Panc1 (cell line): ENCODE results near the gene COP1. TPM values are rescaled to one million over a fixed set of nuclear protein-coding genes. Genes with fewer than 3 reads are reported as not detected.

Source experiments
- ATAC-seq: fragments of 200-7000 bp; cut with Tn5 transposase; 2 replicates; pipeline ENCODE4 v1.9.1; 2020; ENCODE audit warnings: mild to moderate bottlenecking, moderate library complexity
- BruUV-seq: library from RNA; stranded (reverse); fragments of 400-500 nt; replicated peaks from 2 replicates; lab custom pipeline; 2021; lab: Mats Ljungman, UMichigan
- CTCF ChIA-PET: fragments of 300-600 bp; sonication (Branson Sonifier 250); formaldehyde crosslinking; loops from one replicate; lab custom pipeline; 2022; ENCODE audit warnings: antibody characterized with exemption; lab: Charles Lee
- POLR2A ChIA-PET: fragments of 300-600 bp; sonication (Branson Sonifier 250); formaldehyde crosslinking; loops from one replicate; lab custom pipeline; 2022; ENCODE audit warnings: antibody characterized with exemption; lab: Charles Lee
- DNase-seq: peaks from one replicate; pipeline ENCODE4 v3.0.0-alpha.2; 2010; ENCODE audit warnings: low read depth, low spot score
- H3K27ac ChIP-seq: 2 replicates; pipeline ENCODE4 v1.5.1; 2011; ENCODE audit warnings: mild to moderate bottlenecking, low read length, inconsistent platforms
- H3K27me3 ChIP-seq: fragments of 200-500 bp; sonication (Bioruptor generic); 2 replicates; pipeline ENCODE4 v1.6.0; 2014; ENCODE audit warnings: low read length, inconsistent platforms; ENCODE audit not compliant: control insufficient read depth, insufficient read depth
- H3K36me3 ChIP-seq: fragments of 200-500 bp; sonication (Bioruptor generic); 2 replicates; pipeline ENCODE4 v1.5.1; 2014; ENCODE audit warnings: inconsistent platforms, mild to moderate bottlenecking, low read length, moderate library complexity; ENCODE audit not compliant: control insufficient read depth, insufficient read depth
- H3K4me1 ChIP-seq: 2 replicates; pipeline ENCODE4 v1.5.1; 2011; ENCODE audit warnings: inconsistent platforms, mild to moderate bottlenecking, low read length, moderate library complexity; ENCODE audit not compliant: control insufficient read depth, insufficient read depth
- H3K4me3 ChIP-seq, 2 experiments: 2 replicates each; pipeline ENCODE4 v1.5.1; 2011 to 2012; ENCODE audit warnings: low read depth in 2 of 2, low read length in 2 of 2, mild to moderate bottlenecking in 2 of 2, inconsistent platforms in 1 of 2, moderate library complexity in 1 of 2
- H3K9me3 ChIP-seq: fragments of 200-500 bp; sonication (Bioruptor generic); 2 replicates; pipeline ENCODE4 v1.5.1; 2014; ENCODE audit warnings: low read depth, mild to moderate bottlenecking, inconsistent platforms, low read length, moderate library complexity; ENCODE audit not compliant: control insufficient read depth, insufficient read depth
- CTCF ChIP-seq: fragments of 450-650 bp; IDR thresholded peaks from 2 replicates; pipeline ENCODE4 v1.5.1; 2017; ENCODE audit warnings: mild to moderate bottlenecking
- POLR2AphosphoS5 ChIP-seq: IDR thresholded peaks from 2 replicates; pipeline ENCODE4 v1.6.1; 2012; ENCODE audit warnings: mild to moderate bottlenecking, low read depth, low read length, moderate library complexity
- REST ChIP-seq, 2 experiments: IDR thresholded peaks; 2 replicates each; pipeline ENCODE4 v1.6.1; 2011 to 2012; ENCODE audit warnings: low read depth in 2 of 2, control low read depth in 1 of 2, low read length in 1 of 2, mild to moderate bottlenecking in 1 of 2, moderate library complexity in 1 of 2; ENCODE audit not compliant: insufficient read depth in 1 of 2
- SIN3A ChIP-seq: IDR thresholded peaks from 2 replicates; pipeline ENCODE4 v1.6.1; 2012; ENCODE audit warnings: low read depth, mild to moderate bottlenecking, low read length, moderate library complexity, borderline replicate concordance; ENCODE audit not compliant: insufficient read depth
- TCF7L2 ChIP-seq: IDR thresholded peaks from 2 replicates; pipeline ENCODE4 v1.6.1; 2011; ENCODE audit warnings: mild to moderate bottlenecking, low read depth, low read length, inconsistent platforms
- in situ Hi-C: cut with HindIII; loops from 2 replicates; pipeline ENCODE4 v1.10.0; 2016; ENCODE audit warnings: low sequenced_read_pairs, low pct_unique_long_range_greater_than_20kb
- intact Hi-C: fragments of 100-400 bp; cut with micrococcal nuclease; formaldehyde crosslinking; loops from one replicate; pipeline ENCODE4 v1.10.0; 2022; ENCODE audit not compliant: unreplicated experiment
- total RNA-seq: library from RNA; stranded (reverse); gene quantifications from one replicate; pipeline ENCODE4 v1.2.1, GENCODE V29; 2021; ENCODE audit not compliant: unreplicated experiment

Gene COP1
- total RNA-seq, 1 experiment from 2014 or later = 36.5 TPM

- no peaks in the 10 kb centered on the region for H3K27me3 ChIP-seq
- ChIA-PET POLR2A (no interaction called here), CTCF (no interaction called here)
- no peaks in the 10 kb centered on the region for H3K36me3 ChIP-seq
- no peak for DNase-seq
- TF ChIP-seq REST (IDR thresholded peaks at IDR 0.05; ENCODE audit: insufficient read depth in 1 of 2, low read depth in 2 of 2, low read length in 1 of 2) (no peak), POLR2AphosphoS5 (no peak), TCF7L2 (no peak), CTCF (no peak), SIN3A (no peak)
- intact Hi-C loops = no loop called here
- no peak overlapping the region for H3K4me3 ChIP-seq
- no peaks in the 10 kb centered on the region for H3K9me3 ChIP-seq
- in situ Hi-C loops = no loop called here
- no peak for ATAC-seq
- no peaks in the 10 kb centered on the region for H3K4me1 ChIP-seq
- no TSS peak for BruUV-seq
- no peak overlapping the region for H3K27ac ChIP-seq
These were observed 288.1 kb downstream of the COP1 start for GRCh38 chr1:175919001-175919400.

GRCh38 chr1:175918364-175918801, 288.7 kb downstream of the COP1 start:
- no peaks in the 10 kb centered on the region for H3K27me3 ChIP-seq
- BruUV-seq = no TSS peak
- no peak for TF ChIP-seq POLR2AphosphoS5
- no peak for TF ChIP-seq TCF7L2
- no peak for TF ChIP-seq SIN3A
- no peak for TF ChIP-seq REST (IDR thresholded peaks at IDR 0.05; ENCODE audit: insufficient read depth in 1 of 2, low read depth in 2 of 2, low read length in 1 of 2)
- TF ChIP-seq CTCF = no peak
- H3K36me3 ChIP-seq = no peaks in the 10 kb centered on the region
- no peak for ATAC-seq
- H3K4me1 ChIP-seq = no peaks in the 10 kb centered on the region
- intact Hi-C loops = no loop called here
- POLR2A ChIA-PET = no interaction called here
- H3K4me3 ChIP-seq = no peak overlapping the region
- no peaks in the 10 kb centered on the region for H3K9me3 ChIP-seq
- in situ Hi-C loops = no loop called here
- DNase-seq = no peak
- no peak overlapping the region for H3K27ac ChIP-seq
- CTCF ChIA-PET = no interaction called here
